ENCODE data around the gene SLC27A1.
A peak's percentile ranks its signal among the peaks of the same experiment; 100 is the strongest.
"Not testable (repeated sequence)": the region's sequence is repeated elsewhere in the genome, so short reads cannot be mapped to it uniquely, and the experiment has no call there.

The SLC27A1 gene

GRCh38 chr19:17457616-17458015 lies 12.7 kb upstream of the SLC27A1 start:
- no peak for DNase-seq (ENCODE audit: low spot score)

DNA sequence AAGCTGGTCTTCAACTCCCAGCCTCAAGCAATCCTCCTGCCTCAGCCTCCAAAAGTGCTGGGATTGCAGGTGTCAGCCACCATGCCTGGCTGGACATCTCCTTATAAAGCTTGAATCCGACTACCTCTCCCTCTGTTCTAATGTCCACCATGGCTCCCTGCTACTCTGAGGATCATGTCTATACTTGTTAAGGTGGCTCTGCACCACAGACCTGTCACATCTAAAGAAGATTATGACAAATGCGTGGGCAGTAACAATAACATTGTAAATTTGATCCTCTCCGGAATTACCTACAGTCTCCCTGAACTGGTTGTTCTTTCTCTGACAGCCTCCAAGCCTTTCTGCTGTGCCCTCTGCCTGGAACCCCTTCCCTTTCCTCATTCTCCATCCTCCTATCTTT lies 11.4 kb upstream of the SLC27A1 start:
- no peak for DNase-seq (ENCODE audit: low spot score)

GRCh38 chr19:17460372-17461230 lies 9.7 kb upstream of the SLC27A1 start, which contains the start of gene NXNL1:
NXNL1 (minus strand) TSS chr19:17460926; CDS start chr19:17460869, 57 bp downstream.
- DNase-seq (ENCODE audit: low spot score), result no peak

GRCh38 chr19:17466487-17466850 lies 3.9 kb upstream of the SLC27A1 start:
- no peak for DNase-seq (ENCODE audit: low spot score)

- no peak for DNase-seq (ENCODE audit: low spot score)
Measured at GRCh38 chr19:17467471-17468301, 2.6 kb upstream of the SLC27A1 start.

- DNase-seq (ENCODE audit: low spot score), result no peak
Measured at GRCh38 chr19:17468302-17469091, 1.8 kb upstream of the SLC27A1 start.

GRCh38 chr19:17469092-17469480 lies 1.2 kb upstream of the SLC27A1 start:
- DNase-seq (ENCODE audit: low spot score), result no peak

GRCh38 chr19:17469481-17470067 lies 750 bp upstream of the SLC27A1 start:
- DNase-seq (ENCODE audit: low spot score), result peak; percentile 85

- no peak for DNase-seq (ENCODE audit: low spot score)
Measured at GRCh38 chr19:17471410-17472125, 1.2 kb downstream of the SLC27A1 start.

DNA sequence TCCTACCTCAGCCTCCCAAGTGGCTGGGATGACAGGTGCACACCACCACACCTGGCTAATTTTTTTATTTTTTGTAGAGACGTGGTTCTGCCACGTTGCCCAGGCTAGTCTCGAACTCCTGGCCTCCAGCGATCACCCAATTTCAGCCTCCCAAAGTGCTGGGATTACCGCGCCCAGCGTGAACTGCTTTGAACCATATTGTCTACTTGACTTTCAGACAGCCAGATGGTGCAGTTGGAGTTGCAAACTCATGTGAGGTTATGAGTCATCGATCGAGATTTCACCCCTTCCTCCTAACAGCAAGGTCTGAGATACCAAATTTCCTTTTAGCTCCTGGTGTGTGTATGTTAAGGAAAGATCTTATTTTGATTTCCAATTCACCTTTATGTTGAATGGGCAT lies 2.7 kb downstream of the SLC27A1 start:
- DNase-seq (ENCODE audit: low spot score), result no peak

- not testable (repeated sequence) for DNase-seq (ENCODE audit: low spot score)
Measured at GRCh38 chr19:17475011-17475540, 4.8 kb downstream of the SLC27A1 start.

DNA sequence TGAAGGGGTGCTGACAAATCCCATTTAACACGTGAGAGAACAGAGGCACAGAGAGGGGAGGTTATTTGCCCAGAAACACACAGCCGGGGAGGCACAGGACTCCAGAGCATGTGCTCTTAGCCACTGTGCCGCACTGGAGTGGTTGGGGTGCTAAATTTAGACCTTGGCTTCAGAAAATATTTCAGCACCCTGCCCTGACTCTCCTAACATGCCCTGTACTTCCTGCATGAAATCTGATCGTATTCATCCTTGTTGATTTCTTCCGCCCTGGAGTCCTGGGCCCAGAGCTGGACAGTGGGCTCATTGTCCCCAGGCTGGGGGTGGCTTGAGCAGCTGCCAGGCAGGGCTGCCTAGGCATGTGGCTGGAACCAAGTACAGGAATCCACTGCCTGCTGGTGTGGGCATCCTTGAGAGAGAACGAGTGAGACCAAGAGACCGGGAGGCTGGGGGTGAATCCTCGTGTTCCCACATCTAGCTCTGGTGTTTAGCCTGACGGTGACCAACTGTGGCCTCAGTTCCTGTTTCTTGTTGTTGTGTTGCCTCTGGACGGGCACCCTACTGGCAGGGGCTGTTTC lies 5.3 kb downstream of the SLC27A1 start:
- DNase-seq (ENCODE audit: low spot score), result no peak

- no peak for DNase-seq (ENCODE audit: low spot score)
Measured at GRCh38 chr19:17479325-17479791, 9.0 kb downstream of the SLC27A1 start.

GRCh38 chr19:17481986-17482385 lies 11.7 kb downstream of the SLC27A1 start:
- no peak for DNase-seq (ENCODE audit: low spot score)

DNA sequence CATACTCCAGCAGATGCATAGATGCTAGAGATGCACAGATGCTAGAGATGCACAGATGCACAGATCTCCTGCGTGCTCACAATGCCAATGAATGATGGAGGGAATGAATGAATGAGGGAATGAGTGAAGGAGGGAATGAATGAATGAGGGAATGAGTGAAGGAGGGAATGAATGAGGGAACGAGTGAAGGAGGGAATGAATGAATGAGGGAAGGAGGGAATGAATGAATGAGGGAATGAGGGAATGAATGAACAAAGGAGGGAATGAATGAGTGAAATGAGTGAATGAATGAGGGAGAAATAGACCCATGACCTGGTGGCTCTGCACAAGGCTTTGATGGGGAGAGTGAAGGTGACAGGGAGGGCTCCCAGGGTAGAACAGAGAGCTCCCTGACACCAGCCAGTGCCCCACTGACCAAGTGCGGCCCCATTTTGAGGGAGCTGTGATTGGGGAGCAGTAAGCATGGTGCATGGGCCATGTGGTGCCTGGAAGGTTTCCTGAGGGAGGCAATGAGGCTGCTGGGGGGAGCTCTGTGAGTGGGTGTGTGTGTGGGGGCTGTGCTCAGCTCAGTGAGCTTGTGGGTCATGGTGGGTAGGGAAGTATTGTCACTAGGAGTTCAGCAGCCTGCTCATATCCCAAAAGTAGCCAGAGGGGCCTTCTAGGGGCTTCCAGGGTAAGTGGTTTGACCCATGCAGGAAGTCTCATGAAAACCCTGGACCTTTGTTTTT lies 12.7 kb downstream of the SLC27A1 start:
- DNase-seq (ENCODE audit: low spot score), result no peak

GRCh38 chr19:17483605-17484002 lies 13.3 kb downstream of the SLC27A1 start:
- no peak for DNase-seq (ENCODE audit: low spot score)

GRCh38 chr19:17484520-17485185 lies 14.3 kb downstream of the SLC27A1 start:
- peak; percentile 12 for DNase-seq (ENCODE audit: low spot score)

- DNase-seq (ENCODE audit: low spot score), result no peak
Measured at GRCh38 chr19:17486545-17487240, 16.4 kb downstream of the SLC27A1 start.

Data from LoVo (cell line).